ENCODE measurements around the gene PAX5.

DNA sequence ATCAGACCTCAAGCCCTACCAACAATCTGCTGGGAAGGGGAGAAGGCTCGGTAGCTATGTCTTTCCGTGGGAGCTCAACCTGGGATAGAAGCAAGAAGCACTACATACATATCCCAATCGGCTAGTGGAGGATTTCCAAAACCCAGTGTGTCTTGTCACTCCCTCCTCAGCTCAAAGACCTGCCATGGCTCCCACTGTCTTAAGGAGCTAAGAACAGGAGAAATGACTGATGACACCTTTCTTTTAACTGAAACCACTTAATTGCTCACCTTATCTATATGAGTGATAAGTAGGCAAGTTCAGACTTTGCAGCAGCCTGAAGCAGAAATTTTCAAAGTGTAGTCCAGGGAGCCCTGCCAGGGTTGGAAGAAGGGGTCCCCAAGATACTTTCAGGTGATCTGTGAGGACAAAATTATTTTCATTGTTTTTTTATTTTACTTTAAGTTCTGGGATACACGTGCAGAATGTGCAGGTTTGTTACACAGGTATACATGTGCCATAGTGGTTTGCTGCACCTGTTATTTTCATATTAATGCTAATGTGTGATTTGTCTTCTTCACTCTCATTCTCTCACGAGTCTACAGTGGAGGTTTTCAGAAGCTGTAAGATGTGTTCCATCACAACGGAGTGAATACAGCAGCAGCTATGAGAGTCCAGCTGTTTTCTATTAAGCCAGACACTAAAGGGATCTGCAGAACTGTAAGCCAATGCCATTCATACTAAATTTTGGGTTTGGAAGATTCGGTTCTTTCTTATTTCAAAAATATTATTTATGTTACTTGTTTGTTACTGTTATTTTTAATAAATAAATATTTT lies 41.4 kb downstream of the PAX5 start:
- TF ChIP-seq EZH2 (IDR thresholded peaks at IDR 0.05; ENCODE audit: insufficient read depth, poor library complexity, severe bottlenecking) (no peak), EZH2phosphoT487 (IDR thresholded peaks at IDR 0.05; ENCODE audit: insufficient read depth, low read depth) (no peak)
